Measurements from ENCODE around the gene RSAD2.

DNA sequence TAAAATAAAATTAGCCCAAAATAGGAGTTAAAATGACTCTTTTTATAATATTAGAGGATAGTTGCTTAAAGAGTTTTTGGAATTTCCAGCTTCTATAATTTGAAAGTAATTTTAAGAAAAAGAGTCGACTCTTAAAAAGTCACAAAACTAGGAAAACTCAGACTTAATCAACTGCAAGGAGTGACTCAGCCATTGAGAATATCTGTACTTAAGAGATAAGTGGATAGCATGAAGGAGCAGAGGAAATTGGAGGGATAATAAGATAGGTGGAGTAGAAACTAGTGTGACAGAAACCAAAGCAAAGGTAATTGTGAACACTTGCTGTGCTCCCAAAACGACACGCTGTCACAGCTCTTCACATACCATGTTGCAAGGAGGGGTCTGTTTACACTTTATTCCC, 8.4 kb downstream of the RSAD2 start:
- TF ChIP-seq, protein P1, sequence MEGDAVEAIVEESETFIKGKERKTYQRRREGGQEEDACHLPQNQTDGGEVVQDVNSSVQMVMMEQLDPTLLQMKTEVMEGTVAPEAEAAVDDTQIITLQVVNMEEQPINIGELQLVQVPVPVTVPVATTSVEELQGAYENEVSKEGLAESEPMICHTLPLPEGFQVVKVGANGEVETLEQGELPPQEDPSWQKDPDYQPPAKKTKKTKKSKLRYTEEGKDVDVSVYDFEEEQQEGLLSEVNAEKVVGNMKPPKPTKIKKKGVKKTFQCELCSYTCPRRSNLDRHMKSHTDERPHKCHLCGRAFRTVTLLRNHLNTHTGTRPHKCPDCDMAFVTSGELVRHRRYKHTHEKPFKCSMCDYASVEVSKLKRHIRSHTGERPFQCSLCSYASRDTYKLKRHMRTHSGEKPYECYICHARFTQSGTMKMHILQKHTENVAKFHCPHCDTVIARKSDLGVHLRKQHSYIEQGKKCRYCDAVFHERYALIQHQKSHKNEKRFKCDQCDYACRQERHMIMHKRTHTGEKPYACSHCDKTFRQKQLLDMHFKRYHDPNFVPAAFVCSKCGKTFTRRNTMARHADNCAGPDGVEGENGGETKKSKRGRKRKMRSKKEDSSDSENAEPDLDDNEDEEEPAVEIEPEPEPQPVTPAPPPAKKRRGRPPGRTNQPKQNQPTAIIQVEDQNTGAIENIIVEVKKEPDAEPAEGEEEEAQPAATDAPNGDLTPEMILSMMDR (tag by site-specific recombination; IDR thresholded peaks at IDR 0.05), result no peak
- TF ChIP-seq GLI2 (tag by site-specific recombination; IDR thresholded peaks at IDR 0.05; ENCODE audit: borderline replicate concordance, low read depth), result no peak
- TF ChIP-seq ZNF660 (tag by site-specific recombination; IDR thresholded peaks at IDR 0.05), result no peak
